ENCODE results near the gene SPINT1. TPM values are rescaled to one million over a fixed set of nuclear protein-coding genes. Genes with fewer than 3 reads are reported as not detected.

SPINT1 gene
- total RNA-seq, 1 donor = 60.3 TPM

GRCh38 chr15:40828447-40829036 is 15.3 kb upstream of the SPINT1 start, which contains the start of gene PPP1R14D:
Gene PPP1R14D (minus strand): TSS chr15:40828708. CDS start chr15:40828641, 67 bp downstream.
- no peak for DNase-seq (ENCODE audit: low read depth in 2 of 3, low spot score in 2 of 3)

DNA sequence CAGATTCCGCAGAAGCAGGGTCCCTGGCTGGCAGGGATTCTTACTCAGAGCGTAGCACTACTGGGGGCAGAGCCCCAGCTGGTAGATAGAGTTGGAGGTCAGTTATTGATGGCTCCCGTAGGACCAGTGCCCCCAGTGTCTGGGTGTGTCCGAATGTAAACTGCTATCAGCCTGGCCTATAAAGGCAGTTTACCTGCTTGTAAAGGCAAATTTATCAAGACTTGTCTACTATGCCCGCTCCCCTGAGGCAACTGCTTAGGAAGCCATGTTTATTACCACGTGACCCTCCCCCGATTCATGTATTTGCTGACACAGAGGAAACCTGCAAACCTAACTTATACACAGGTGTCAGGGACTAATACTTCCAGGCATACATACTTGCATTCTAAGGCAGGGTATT is 14.7 kb upstream of the SPINT1 start:
- DNase-seq (ENCODE audit: low read depth in 2 of 3, low spot score in 2 of 3) = no peak

- DNase-seq (ENCODE audit: low read depth in 2 of 3, low spot score in 2 of 3) = no peak
Observed at GRCh38 chr15:40830884-40831283, 13.0 kb upstream of the SPINT1 start.

- DNase-seq (ENCODE audit: low read depth in 2 of 3, low spot score in 2 of 3) = no peak
Observed at GRCh38 chr15:40831861-40832260, 12.0 kb upstream of the SPINT1 start.

DNA sequence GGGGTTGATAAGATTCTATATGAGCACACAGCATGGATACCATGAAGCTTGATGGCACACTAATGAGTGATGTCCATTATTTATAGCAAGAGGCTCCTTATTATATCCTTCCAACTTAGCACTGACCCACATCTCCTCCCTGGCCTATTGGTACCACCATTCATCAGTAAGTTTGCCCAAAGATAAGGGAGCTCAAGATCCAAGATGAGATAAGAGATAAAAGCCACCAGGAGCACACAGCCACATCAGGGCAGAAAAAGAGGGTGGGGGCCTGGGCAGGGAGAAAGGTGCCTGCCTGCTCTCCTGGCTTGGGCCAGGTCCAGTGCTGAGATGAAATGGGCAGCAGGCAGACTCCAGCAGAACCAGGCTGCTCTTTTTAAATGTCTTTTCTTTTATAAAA is 10.9 kb upstream of the SPINT1 start:
- DNase-seq (ENCODE audit: low read depth in 2 of 3, low spot score in 2 of 3) = no peak

- no peak for DNase-seq (ENCODE audit: low read depth in 2 of 3, low spot score in 2 of 3)
Observed at GRCh38 chr15:40836020-40836419, 7.8 kb upstream of the SPINT1 start.

DNA sequence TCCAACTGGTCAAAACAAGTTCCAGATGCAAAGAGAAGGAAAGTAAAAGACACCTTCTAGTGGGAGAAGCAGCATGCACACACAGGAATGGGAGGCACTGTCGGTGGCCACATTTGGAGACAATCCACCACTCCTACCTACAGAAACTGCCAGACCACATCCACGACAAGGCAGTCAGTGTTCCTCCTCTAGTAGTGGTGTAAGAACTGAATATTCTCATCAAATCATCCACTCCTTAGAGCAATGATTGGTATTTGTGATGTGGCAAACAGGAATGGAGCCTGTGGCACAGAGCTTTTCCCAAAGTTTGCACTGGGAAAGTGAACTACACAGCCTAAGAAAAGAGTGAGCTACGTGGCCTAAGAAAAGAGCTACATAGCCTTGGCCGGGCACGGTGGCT is 5.1 kb upstream of the SPINT1 start:
- DNase-seq (ENCODE audit: low read depth in 2 of 3, low spot score in 2 of 3) = no peak

DNA sequence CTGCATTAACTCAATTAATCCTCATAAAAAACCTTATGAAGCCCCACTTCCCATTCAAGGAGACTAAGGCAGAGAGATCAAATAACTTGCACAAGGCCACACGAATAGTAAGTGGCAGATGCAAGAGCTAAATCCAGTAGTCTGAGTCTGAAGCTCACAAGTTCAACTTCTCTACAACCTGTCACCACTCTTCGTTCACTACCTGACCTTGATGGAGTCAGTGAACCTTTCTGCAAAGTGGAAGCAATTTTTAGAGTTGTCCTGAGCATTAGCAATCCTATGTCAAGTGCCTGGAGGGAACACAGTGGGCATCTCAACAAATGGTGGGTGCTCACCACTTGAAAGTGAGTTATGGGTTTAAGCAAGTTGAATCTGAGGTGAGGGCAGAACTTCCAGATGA is 2.1 kb upstream of the SPINT1 start:
- DNase-seq (ENCODE audit: low read depth in 2 of 3, low spot score in 2 of 3) = no peak

DNA sequence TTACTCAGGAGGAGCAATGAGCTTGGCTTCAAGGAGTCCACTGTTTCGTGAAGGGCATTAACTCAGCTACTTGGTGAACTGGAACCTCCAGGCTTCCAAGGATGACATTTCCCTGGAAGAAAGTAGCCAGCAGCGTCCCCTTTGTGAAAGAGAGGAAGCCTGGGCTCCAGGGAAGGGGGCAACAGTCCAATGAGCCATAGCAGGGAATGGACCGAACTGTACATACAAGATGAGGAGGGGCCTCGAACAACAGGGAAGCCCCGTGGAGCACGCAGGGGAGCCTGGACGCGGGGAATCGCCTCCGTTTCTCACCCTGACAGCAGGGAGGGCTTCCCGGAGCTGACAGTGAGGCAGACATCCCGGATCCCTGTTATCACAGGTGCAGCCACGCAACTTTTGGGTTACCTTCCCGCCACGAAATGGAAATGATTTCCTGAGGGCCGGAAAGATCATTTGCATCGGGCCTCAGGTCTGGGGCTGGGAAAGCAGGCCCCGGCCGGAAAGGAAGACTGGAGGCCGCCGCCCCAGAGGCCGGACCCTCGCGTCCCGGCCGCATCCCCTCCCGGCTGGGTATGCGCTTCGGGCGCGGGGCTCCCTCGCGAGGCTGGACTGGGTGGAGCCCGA is 475 bp upstream of the SPINT1 start:
- DNase-seq (ENCODE audit: low read depth in 2 of 3, low spot score in 2 of 3) = no peak

- DNase-seq (ENCODE audit: low read depth in 2 of 3, low spot score in 2 of 3) = peak in 2 of 3 donors; percentile 46 to 68
Observed at GRCh38 chr15:40844696-40845030, 815 bp downstream of the SPINT1 start.

DNA sequence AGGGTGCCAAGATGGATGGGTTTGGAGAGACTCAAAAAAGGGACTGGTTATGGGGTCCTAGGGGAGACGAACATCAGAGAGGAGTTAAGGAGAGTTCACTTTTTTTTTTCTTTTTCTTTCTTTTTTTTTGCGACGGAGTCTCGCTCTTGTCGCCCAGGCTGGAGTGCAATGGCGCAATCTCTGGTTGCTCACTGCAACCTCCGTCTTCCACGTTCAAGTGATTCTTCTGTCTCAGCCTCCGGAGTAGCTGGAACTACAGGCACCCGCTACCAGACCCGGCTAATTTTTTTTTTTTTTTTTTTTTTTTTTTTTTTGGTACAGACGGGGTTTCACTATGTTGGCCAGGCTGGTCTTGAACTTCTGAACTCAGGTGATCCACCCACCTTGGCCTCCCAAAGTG is 1.2 kb downstream of the SPINT1 start:
- DNase-seq (ENCODE audit: low read depth in 2 of 3, low spot score in 2 of 3) = no peak

DNA sequence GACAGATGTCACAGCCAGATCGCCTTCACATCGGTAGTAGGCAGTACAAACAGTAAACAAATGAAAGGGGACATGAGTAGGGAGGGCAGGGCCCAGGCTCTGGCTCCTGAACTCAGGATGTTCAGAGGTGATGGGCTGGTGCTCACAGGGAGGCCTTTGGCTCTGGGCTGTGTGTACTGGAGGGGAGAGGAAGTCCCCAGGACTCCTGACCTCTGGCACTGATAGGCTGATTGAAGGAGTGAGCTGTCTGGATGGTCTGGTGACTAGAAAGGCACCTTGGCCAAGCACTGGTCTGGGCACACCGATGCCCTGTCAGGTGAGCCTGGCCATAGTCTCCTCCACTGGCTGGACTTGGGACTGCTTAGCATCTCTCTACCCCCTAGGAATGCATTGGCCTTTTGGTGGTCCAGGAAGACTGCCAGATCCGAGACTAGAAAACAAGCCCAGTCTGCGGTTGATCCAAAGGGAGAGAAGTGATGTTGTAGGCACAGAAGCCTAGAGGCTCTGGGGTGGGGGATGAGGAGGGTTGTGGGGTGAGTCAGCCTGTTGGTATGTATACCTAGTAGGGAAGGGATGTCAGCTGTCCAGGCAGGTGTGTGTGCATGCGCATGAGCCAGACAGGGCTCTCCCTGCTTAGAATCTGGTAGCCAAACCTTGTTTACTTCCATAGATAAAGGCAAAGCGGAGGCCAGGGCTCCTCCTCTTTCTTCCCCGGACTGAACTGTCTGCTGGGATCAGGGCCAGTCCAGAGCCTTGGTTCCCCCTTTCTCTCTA is 1.9 kb downstream of the SPINT1 start:
- DNase-seq (ENCODE audit: low read depth in 2 of 3, low spot score in 2 of 3) = no peak

DNA sequence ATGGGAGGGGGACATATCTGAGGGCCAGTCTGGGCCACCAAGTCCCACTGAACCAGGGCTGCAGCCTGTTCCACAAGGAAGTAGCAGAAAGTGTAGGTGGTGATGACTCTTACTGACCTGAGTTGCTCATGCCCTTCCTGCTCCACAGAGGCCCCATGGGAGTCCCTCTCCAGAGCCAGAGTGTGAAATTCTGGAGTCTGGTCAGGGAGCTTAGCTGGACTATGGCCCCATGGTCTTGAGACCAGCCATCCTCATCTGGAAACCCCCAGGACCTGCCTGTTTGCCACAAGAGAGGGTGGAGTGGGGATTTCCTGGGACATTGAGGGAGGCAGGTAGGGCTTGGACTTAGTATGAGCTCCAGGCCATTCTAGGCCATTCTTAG is 3.0 kb downstream of the SPINT1 start:
- no peak for DNase-seq (ENCODE audit: low read depth in 2 of 3, low spot score in 2 of 3)

DNA sequence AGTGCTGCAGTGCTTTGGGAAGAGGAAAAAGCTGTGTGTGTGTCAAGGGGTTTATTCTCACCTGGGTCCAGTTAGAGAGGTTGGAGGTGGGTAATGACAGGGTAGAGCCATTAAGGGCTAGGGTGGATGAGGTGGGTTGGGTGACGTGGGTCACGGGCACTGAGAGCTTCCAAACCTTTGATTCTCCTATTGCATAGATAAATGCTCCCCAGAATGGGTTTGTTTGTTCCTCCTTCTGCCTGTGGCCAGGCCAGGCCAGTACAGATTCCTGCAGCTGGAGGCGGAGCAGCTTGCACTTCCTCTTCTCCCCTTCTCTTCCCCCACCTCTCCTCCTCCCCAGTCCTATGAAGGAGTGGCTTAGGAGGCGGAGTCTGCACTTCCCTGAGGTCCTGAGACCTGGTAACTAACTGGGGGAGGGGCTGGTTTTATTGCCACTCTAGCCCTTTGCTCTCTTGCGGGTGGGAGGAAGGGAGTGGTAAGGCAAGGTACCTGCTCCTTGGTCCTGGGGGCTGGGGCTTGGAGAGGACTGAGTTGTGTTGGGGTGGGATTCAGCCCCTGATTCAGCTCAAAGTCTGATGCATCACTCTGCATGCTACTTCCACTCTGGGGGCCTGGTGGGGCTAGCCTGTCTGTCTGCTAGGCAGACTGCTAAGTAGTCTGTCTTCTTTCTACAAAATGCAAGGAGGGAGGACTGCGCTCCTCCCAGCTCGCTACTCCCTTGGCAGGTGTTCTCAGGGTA is 3.5 kb downstream of the SPINT1 start:
- DNase-seq (ENCODE audit: low read depth in 2 of 3, low spot score in 2 of 3) = peak in 2 of 3 donors; percentile 86 to 94

DNA sequence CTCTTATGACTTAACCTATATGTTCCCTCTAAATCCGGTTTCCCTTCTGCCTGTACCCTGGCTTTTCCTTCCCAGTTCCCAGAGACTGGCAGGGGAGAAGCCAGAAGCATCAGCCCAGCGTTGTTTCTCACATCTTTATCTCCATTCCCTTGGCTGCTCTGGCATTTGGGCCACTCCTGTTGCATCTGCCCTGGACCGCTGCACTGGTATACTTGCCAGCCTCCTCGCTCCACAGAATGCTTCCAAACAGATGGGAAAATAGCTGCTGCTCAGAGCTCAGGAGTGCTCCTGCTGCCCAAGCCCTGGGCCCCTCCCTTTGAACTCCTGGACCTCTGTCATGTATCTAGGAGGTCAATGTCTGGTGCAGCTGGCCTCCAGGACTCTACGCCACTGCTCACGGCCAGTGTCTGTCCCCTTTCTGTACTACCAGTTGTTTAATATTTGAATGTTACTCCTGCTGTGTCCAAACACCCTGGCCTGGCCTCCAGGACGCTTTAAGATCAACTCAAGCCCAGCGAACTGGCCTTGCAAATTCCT is 6.8 kb downstream of the SPINT1 start:
- no peak for DNase-seq (ENCODE audit: low read depth in 2 of 3, low spot score in 2 of 3)

DNA sequence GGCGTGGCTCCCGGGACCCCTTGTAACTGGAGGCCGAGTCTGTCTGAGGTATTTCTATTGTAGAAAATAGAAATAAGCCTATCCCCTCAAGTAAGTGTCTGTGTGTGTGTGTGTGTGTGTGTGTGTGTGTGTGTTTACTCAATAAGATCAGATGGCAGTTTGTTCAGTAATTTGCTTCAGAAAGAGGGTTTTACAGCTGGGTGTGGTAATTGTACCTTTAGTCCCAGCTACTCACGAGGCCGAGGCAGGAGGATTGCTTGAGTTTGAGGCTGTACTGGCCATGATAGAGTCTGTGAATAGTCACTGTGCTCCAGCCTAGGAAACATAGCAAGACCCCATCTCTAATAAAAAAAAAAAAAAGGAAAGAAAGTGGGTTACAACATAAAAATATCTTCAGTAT is 8.7 kb downstream of the SPINT1 start:
- DNase-seq (ENCODE audit: low read depth in 2 of 3, low spot score in 2 of 3) = no peak

DNA sequence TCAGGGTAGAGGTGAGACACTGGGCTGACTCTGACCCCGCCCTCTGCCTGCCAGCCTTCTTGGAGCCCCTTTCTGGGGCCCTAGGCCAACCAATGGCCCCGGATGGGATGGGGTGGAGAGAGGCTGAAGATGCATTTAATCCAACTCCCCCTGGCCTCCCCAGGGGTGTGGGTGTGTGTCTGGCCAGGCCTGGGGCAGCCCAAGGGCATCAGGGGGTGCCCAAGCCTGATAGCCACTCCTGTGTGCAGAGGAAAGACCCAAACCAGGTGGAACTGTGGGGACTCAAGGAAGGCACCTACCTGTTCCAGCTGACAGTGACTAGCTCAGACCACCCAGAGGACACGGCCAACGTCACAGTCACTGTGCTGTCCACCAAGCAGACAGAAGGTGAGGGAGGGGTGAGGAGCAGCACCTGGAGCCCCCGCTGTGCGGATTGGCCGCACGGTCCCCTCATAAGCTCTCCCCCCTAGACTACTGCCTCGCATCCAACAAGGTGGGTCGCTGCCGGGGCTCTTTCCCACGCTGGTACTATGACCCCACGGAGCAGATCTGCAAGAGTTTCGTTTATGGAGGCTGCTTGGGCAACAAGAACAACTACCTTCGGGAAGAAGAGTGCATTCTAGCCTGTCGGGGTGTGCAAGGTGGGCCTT is 9.5 kb downstream of the SPINT1 start:
- DNase-seq (ENCODE audit: low read depth in 2 of 3, low spot score in 2 of 3) = no peak

- no peak for DNase-seq (ENCODE audit: low read depth in 2 of 3, low spot score in 2 of 3)
Observed at GRCh38 chr15:40854161-40854560, 10.3 kb downstream of the SPINT1 start.

DNA sequence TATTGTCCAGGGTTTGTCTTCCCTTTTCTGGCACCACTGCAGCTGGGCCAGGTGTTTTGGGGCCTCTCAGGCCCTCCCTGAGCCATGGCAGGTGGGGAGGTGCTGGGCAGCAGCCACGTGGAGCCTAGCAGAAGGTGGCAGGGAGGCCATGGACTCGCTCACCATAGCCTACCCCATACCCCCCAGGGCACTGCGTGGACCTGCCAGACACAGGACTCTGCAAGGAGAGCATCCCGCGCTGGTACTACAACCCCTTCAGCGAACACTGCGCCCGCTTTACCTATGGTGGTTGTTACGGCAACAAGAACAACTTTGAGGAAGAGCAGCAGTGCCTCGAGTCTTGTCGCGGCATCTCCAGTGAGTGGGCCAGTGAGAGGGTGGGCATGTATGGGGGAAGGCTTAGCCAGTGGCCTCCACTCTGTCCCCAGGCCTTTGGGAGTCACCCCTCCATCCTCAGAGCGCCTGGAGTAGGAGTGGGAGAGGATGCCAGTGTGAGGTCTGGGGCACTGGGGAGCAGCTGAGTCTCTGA is 11.9 kb downstream of the SPINT1 start:
- no peak for DNase-seq (ENCODE audit: low read depth in 2 of 3, low spot score in 2 of 3)

- no peak for DNase-seq (ENCODE audit: low read depth in 2 of 3, low spot score in 2 of 3)
Observed at GRCh38 chr15:40856746-40857145, 12.9 kb downstream of the SPINT1 start.
